ENCODE results near the gene PRDX6.
A peak's percentile ranks its signal among the peaks of the same experiment; 100 is the strongest.

Gene PRDX6

DNA sequence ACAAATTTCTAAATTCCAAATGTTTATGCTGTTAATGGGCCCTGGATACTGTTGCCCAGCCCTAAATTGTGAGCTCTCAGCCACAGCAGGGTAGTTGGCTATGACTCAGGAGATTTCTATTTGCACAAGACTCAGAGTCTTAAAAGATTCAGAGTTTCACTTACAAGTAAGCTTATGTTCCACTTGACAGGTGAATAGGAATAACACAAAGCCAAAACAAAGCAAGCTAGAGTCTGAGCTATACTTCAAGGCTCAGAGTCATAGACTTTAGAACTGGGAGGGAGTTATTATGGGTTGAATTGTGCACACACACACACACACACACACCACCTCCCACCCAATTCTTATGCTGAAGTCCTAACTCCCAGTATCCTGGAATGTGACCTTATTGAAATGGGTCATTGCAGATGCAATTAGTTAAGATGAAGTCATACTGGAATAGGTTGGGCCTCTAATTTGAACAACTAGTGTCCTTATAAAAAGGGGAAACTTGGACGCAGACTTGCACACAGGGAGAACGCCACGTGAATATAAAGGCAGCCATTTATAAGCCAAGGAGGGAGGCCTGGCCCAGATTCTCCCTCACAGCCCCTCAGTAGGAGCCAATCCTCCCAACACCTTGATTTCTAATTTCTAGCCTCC lies 30.2 kb downstream of the PRDX6 start (continued):
- TF ChIP-seq ZNF239 (tag by site-specific recombination; IDR thresholded peaks at IDR 0.05) (no peak), HOXD13 (CRISPR knock-in tag; IDR thresholded peaks at IDR 0.05; ENCODE audit: borderline replicate concordance) (no peak; the same call in 1 of the 2 replicates), ZNF10 (tag by site-specific recombination; IDR thresholded peaks at IDR 0.05) (no peak), ZNF596 (tag by site-specific recombination; IDR thresholded peaks at IDR 0.05) (no peak), SP2 (tag by site-specific recombination; IDR thresholded peaks at IDR 0.05) (no peak), ZNF548 (tag by site-specific recombination; IDR thresholded peaks at IDR 0.05) (no peak), ZNF585B (tag by site-specific recombination; IDR thresholded peaks at IDR 0.05) (no peak), ZNF416 (tag by site-specific recombination; IDR thresholded peaks at IDR 0.05) (no peak), ZNF248 (tag by site-specific recombination; IDR thresholded peaks at IDR 0.05) (0 out of 2 replicates have a peak, but pooled peaks have one; percentile 32), ZNF768 (tag by site-specific recombination; IDR thresholded peaks at IDR 0.05) (no peak), KLF17 (tag by site-specific recombination; IDR thresholded peaks at IDR 0.05) (peak; percentile 75), SALL2 (tag by site-specific recombination; IDR thresholded peaks at IDR 0.05; ENCODE audit: borderline replicate concordance) (no peak), GLI2 (tag by site-specific recombination; IDR thresholded peaks at IDR 0.05; ENCODE audit: borderline replicate concordance, low read depth) (no peak), ZNF266 (tag by site-specific recombination; IDR thresholded peaks at IDR 0.05; ENCODE audit: low read depth) (no peak), ZNF23 (tag by site-specific recombination; IDR thresholded peaks at IDR 0.05; ENCODE audit: borderline replicate concordance) (no peak), ZNF747 (tag by site-specific recombination; IDR thresholded peaks at IDR 0.05) (no peak), ZNF670 (tag by site-specific recombination; IDR thresholded peaks at IDR 0.05; ENCODE audit: low read depth) (no peak), ZNF776 (tag by site-specific recombination; IDR thresholded peaks at IDR 0.05; ENCODE audit: borderline replicate concordance) (no peak), KLF8 (tag by site-specific recombination; IDR thresholded peaks at IDR 0.05) (peak; percentile 75), ZNF19 (tag by site-specific recombination; IDR thresholded peaks at IDR 0.05; ENCODE audit: low read depth) (no peak), ZNF626 (tag by site-specific recombination; IDR thresholded peaks at IDR 0.05) (no peak), ZNF140 (tag by site-specific recombination; IDR thresholded peaks at IDR 0.05) (no peak), ZNF660 (tag by site-specific recombination; IDR thresholded peaks at IDR 0.05) (no peak)
- TF ChIP-seq, protein P1, sequence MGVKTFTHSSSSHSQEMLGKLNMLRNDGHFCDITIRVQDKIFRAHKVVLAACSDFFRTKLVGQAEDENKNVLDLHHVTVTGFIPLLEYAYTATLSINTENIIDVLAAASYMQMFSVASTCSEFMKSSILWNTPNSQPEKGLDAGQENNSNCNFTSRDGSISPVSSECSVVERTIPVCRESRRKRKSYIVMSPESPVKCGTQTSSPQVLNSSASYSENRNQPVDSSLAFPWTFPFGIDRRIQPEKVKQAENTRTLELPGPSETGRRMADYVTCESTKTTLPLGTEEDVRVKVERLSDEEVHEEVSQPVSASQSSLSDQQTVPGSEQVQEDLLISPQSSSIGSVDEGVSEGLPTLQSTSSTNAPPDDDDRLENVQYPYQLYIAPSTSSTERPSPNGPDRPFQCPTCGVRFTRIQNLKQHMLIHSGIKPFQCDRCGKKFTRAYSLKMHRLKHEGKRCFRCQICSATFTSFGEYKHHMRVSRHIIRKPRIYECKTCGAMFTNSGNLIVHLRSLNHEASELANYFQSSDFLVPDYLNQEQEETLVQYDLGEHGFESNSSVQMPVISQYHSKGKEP (tag by site-specific recombination; IDR thresholded peaks at IDR 0.05), result no peak
- TF ChIP-seq, protein P2, sequence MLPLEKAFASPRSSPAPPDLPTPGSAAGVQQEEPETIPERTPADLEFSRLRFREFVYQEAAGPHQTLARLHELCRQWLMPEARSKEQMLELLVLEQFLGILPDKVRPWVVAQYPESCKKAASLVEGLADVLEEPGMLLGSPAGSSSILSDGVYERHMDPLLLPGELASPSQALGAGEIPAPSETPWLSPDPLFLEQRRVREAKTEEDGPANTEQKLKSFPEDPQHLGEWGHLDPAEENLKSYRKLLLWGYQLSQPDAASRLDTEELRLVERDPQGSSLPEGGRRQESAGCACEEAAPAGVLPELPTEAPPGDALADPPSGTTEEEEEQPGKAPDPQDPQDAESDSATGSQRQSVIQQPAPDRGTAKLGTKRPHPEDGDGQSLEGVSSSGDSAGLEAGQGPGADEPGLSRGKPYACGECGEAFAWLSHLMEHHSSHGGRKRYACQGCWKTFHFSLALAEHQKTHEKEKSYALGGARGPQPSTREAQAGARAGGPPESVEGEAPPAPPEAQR (tag by site-specific recombination; IDR thresholded peaks at IDR 0.05), result no peak
- TF ChIP-seq, protein P3, sequence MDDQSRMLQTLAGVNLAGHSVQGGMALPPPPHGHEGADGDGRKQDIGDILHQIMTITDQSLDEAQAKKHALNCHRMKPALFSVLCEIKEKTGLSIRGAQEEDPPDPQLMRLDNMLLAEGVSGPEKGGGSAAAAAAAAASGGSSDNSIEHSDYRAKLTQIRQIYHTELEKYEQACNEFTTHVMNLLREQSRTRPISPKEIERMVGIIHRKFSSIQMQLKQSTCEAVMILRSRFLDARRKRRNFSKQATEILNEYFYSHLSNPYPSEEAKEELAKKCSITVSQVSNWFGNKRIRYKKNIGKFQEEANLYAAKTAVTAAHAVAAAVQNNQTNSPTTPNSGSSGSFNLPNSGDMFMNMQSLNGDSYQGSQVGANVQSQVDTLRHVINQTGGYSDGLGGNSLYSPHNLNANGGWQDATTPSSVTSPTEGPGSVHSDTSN (CRISPR knock-in tag; IDR thresholded peaks at IDR 0.05), result no peak
- TF ChIP-seq, protein P4, sequence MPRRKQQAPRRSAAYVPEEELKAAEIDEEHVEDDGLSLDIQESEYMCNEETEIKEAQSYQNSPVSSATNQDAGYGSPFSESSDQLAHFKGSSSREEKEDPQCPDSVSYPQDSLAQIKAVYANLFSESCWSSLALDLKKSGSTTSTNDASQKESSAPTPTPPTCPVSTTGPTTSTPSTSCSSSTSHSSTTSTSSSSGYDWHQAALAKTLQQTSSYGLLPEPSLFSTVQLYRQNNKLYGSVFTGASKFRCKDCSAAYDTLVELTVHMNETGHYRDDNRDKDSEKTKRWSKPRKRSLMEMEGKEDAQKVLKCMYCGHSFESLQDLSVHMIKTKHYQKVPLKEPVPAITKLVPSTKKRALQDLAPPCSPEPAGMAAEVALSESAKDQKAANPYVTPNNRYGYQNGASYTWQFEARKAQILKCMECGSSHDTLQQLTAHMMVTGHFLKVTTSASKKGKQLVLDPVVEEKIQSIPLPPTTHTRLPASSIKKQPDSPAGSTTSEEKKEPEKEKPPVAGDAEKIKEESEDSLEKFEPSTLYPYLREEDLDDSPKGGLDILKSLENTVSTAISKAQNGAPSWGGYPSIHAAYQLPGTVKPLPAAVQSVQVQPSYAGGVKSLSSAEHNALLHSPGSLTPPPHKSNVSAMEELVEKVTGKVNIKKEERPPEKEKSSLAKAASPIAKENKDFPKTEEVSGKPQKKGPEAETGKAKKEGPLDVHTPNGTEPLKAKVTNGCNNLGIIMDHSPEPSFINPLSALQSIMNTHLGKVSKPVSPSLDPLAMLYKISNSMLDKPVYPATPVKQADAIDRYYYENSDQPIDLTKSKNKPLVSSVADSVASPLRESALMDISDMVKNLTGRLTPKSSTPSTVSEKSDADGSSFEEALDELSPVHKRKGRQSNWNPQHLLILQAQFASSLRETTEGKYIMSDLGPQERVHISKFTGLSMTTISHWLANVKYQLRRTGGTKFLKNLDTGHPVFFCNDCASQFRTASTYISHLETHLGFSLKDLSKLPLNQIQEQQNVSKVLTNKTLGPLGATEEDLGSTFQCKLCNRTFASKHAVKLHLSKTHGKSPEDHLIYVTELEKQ (tag by site-specific recombination; IDR thresholded peaks at IDR 0.05; ENCODE audit: borderline replicate concordance), result peak; percentile 80
- TF ChIP-seq, protein P5, sequence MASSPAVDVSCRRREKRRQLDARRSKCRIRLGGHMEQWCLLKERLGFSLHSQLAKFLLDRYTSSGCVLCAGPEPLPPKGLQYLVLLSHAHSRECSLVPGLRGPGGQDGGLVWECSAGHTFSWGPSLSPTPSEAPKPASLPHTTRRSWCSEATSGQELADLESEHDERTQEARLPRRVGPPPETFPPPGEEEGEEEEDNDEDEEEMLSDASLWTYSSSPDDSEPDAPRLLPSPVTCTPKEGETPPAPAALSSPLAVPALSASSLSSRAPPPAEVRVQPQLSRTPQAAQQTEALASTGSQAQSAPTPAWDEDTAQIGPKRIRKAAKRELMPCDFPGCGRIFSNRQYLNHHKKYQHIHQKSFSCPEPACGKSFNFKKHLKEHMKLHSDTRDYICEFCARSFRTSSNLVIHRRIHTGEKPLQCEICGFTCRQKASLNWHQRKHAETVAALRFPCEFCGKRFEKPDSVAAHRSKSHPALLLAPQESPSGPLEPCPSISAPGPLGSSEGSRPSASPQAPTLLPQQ (tag by site-specific recombination; IDR thresholded peaks at IDR 0.05), result peak; percentile 65
